H1 (cell line): Measurements from ENCODE around the gene RAPGEF5. TPM values are rescaled to one million over a fixed set of nuclear protein-coding genes. Genes with fewer than 3 reads are reported as not detected.

Experiments
- ATF3 ChIP-seq: IDR thresholded peaks from 2 replicates; pipeline ENCODE4 v1.6.1; 2011; ENCODE audit warnings: low read depth, mild to moderate bottlenecking, low read length; ENCODE audit not compliant: insufficient read depth
- BACH1 ChIP-seq: IDR thresholded peaks from 2 replicates; pipeline ENCODE4 v1.6.1; 2012; ENCODE audit warnings: low read length, improper control_type of control experiment
- CHD2 ChIP-seq: IDR thresholded peaks from 2 replicates; pipeline ENCODE4 v1.6.1; 2012; ENCODE audit warnings: low read length, improper control_type of control experiment
- polyA plus RNA-seq, 7 experiments: library from polyadenylated mRNA; depleted of rRNA in 3 of 7; stranded (reverse) in 5 of 7; unstranded in 2 of 7; fragments of >200 nt in 5 of 7; fragments of 200-250 nt in 2 of 7; gene quantifications; 1 replicate in 5 of 7; 2 replicates in 1 of 7; 4 replicates in 1 of 7; pipeline versions ENCODE4 v1.2.1 to v1.2.3, GENCODE V29; 2011 to 2013; ENCODE audit warnings: missing spikeins in 2 of 7, mixed read lengths in 2 of 7
- total RNA-seq: library from RNA; stranded (reverse); fragmentation: NEBNext Ultra II Directional; extraction: Animal tissue kit (Norgen Biotek cat#: 25700); gene quantifications from 2 replicates; pipeline ENCODE4 v1.2.1, GENCODE V29; 2021
- TF ChIP-seq, protein P1 (sequence below): fragments of 300-600 bp; sonication (generic); IDR thresholded peaks from 2 replicates; pipeline ENCODE4 v1.7.1; 2012; ENCODE audit warnings: low read length, moderate library complexity, mild to moderate bottlenecking, inconsistent platforms; ENCODE audit not compliant: insufficient replicate concordance

The RAPGEF5 gene
- total and polyA plus RNA-seq, 2 of the 8 experiments (the other 6 are each of a cell fraction or from before 2014, with no cell fraction given) = 4.4 to 22.9 TPM

DNA sequence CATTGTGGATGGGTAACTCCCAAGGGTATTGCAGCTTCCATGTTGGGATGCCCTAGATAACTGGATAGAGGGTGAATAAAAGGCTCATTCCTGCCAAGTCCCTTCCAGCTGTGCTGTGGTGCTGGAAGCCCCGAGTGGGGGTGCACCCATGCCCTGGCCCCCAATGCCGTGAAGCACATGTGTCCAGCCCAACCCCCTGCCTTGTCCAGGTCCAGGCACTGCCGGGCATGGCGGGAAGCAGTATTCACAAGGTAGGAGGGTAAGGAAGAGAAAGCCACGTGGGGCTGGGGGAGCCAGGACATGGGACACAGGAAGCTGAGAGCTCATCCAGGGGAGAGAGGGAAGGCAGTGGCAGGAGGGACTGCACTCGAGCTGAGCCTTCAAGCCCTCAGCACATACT lies 263.0 kb downstream of the RAPGEF5 start (continued):
- TF ChIP-seq, protein P1, sequence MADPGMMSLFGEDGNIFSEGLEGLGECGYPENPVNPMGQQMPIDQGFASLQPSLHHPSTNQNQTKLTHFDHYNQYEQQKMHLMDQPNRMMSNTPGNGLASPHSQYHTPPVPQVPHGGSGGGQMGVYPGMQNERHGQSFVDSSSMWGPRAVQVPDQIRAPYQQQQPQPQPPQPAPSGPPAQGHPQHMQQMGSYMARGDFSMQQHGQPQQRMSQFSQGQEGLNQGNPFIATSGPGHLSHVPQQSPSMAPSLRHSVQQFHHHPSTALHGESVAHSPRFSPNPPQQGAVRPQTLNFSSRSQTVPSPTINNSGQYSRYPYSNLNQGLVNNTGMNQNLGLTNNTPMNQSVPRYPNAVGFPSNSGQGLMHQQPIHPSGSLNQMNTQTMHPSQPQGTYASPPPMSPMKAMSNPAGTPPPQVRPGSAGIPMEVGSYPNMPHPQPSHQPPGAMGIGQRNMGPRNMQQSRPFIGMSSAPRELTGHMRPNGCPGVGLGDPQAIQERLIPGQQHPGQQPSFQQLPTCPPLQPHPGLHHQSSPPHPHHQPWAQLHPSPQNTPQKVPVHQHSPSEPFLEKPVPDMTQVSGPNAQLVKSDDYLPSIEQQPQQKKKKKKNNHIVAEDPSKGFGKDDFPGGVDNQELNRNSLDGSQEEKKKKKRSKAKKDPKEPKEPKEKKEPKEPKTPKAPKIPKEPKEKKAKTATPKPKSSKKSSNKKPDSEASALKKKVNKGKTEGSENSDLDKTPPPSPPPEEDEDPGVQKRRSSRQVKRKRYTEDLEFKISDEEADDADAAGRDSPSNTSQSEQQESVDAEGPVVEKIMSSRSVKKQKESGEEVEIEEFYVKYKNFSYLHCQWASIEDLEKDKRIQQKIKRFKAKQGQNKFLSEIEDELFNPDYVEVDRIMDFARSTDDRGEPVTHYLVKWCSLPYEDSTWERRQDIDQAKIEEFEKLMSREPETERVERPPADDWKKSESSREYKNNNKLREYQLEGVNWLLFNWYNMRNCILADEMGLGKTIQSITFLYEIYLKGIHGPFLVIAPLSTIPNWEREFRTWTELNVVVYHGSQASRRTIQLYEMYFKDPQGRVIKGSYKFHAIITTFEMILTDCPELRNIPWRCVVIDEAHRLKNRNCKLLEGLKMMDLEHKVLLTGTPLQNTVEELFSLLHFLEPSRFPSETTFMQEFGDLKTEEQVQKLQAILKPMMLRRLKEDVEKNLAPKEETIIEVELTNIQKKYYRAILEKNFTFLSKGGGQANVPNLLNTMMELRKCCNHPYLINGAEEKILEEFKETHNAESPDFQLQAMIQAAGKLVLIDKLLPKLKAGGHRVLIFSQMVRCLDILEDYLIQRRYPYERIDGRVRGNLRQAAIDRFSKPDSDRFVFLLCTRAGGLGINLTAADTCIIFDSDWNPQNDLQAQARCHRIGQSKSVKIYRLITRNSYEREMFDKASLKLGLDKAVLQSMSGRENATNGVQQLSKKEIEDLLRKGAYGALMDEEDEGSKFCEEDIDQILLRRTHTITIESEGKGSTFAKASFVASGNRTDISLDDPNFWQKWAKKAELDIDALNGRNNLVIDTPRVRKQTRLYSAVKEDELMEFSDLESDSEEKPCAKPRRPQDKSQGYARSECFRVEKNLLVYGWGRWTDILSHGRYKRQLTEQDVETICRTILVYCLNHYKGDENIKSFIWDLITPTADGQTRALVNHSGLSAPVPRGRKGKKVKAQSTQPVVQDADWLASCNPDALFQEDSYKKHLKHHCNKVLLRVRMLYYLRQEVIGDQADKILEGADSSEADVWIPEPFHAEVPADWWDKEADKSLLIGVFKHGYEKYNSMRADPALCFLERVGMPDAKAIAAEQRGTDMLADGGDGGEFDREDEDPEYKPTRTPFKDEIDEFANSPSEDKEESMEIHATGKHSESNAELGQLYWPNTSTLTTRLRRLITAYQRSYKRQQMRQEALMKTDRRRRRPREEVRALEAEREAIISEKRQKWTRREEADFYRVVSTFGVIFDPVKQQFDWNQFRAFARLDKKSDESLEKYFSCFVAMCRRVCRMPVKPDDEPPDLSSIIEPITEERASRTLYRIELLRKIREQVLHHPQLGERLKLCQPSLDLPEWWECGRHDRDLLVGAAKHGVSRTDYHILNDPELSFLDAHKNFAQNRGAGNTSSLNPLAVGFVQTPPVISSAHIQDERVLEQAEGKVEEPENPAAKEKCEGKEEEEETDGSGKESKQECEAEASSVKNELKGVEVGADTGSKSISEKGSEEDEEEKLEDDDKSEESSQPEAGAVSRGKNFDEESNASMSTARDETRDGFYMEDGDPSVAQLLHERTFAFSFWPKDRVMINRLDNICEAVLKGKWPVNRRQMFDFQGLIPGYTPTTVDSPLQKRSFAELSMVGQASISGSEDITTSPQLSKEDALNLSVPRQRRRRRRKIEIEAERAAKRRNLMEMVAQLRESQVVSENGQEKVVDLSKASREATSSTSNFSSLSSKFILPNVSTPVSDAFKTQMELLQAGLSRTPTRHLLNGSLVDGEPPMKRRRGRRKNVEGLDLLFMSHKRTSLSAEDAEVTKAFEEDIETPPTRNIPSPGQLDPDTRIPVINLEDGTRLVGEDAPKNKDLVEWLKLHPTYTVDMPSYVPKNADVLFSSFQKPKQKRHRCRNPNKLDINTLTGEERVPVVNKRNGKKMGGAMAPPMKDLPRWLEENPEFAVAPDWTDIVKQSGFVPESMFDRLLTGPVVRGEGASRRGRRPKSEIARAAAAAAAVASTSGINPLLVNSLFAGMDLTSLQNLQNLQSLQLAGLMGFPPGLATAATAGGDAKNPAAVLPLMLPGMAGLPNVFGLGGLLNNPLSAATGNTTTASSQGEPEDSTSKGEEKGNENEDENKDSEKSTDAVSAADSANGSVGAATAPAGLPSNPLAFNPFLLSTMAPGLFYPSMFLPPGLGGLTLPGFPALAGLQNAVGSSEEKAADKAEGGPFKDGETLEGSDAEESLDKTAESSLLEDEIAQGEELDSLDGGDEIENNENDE = no peak
- TF ChIP-seq CHD2 = no peak
- no peak for TF ChIP-seq ATF3
- TF ChIP-seq BACH1 = no peak
